Measurements from ENCODE around the gene IFITM1. TPM values are rescaled to one million over a fixed set of nuclear protein-coding genes. Genes with fewer than 3 reads are reported as not detected.

The IFITM1 gene
- total and polyA plus RNA-seq, 9 of the 15 experiments (the other 6 are each of a cell fraction or from before 2014, with no cell fraction given) = 691 to 5,579 (median 974) TPM

DNA sequence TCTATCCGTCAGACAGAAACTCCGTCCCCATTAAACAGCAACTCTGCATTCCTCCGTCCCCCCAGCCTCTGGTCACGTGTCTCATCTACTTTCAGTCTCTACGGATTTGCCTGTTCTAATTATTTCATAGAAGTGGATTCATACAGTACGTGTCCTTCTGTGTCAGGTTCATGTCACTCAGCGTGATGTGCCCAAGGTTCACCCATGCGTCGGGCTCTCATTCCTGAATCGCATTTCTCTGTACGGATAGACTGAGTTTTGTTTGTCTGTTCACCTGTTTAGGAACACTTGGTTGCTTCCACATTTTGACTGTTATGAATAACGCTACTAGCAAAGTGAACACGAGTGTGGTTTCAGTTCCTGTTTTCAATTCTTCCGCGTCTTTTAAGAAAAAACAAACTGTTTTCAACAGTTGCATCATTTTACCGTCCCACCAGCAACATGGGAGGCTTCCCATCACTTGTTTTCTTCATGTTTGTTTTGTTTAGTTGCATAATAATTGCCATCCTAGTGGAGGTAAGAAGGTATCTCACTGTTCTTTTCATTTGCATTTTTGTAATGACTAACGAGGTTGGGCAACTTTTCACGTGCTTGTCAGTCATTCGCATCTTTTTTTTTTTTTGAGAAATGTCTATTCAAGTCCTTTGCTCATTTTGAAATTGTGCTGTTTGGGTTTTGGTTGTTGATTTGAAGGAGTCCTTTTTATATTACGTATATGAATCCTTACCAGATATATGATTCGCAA is 44.5 kb upstream of the IFITM1 start (continued):
- TF ChIP-seq NR2F6 (CRISPR knock-in tag; IDR thresholded peaks at IDR 0.05) = no peak
- TF ChIP-seq, protein P1, sequence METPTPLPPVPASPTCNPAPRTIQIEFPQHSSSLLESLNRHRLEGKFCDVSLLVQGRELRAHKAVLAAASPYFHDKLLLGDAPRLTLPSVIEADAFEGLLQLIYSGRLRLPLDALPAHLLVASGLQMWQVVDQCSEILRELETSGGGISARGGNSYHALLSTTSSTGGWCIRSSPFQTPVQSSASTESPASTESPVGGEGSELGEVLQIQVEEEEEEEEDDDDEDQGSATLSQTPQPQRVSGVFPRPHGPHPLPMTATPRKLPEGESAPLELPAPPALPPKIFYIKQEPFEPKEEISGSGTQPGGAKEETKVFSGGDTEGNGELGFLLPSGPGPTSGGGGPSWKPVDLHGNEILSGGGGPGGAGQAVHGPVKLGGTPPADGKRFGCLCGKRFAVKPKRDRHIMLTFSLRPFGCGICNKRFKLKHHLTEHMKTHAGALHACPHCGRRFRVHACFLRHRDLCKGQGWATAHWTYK (CRISPR knock-in tag; IDR thresholded peaks at IDR 0.05) = no peak
- no peak for TF ChIP-seq PHF20 (IDR thresholded peaks at IDR 0.05; ENCODE audit: partially characterized antibody)
- TF ChIP-seq PTBP1 (IDR thresholded peaks at IDR 0.05; ENCODE audit: low read depth, low read length) = no peak
- TF ChIP-seq HNRNPK (IDR thresholded peaks at IDR 0.05; ENCODE audit: low read depth, low read length, poor library complexity, severe bottlenecking) = no peak
- peak; percentile 21 for TF ChIP-seq MAFK (IDR thresholded peaks at IDR 0.05; ENCODE audit: low read length)
- TF ChIP-seq E2F6 (IDR thresholded peaks at IDR 0.05; ENCODE audit: borderline replicate concordance in 1 of 2, extremely low read depth in 1 of 2, insufficient read depth in 1 of 2, insufficient read length in 1 of 2, low read depth in 1 of 2, low read length in 1 of 2, poor library complexity in 1 of 2, severe bottlenecking in 1 of 2) = peak in 1 of 2 experiments; percentile 18
- TF ChIP-seq, protein P2, sequence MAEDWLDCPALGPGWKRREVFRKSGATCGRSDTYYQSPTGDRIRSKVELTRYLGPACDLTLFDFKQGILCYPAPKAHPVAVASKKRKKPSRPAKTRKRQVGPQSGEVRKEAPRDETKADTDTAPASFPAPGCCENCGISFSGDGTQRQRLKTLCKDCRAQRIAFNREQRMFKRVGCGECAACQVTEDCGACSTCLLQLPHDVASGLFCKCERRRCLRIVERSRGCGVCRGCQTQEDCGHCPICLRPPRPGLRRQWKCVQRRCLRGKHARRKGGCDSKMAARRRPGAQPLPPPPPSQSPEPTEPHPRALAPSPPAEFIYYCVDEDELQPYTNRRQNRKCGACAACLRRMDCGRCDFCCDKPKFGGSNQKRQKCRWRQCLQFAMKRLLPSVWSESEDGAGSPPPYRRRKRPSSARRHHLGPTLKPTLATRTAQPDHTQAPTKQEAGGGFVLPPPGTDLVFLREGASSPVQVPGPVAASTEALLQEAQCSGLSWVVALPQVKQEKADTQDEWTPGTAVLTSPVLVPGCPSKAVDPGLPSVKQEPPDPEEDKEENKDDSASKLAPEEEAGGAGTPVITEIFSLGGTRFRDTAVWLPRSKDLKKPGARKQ (CRISPR knock-in tag; IDR thresholded peaks at IDR 0.05) = no peak
- no peak for TF ChIP-seq MYNN (IDR thresholded peaks at IDR 0.05)
- no peak for TF ChIP-seq MYNN (CRISPR knock-in tag; IDR thresholded peaks at IDR 0.05)
- TF ChIP-seq POLR2H (tag; IDR thresholded peaks at IDR 0.05; ENCODE audit: low read depth) = peak; percentile 94
- TF ChIP-seq ZBTB17 (CRISPR knock-in tag; IDR thresholded peaks at IDR 0.05) = 0 out of 2 replicates have a peak, but pooled peaks have one; percentile 8
- TF ChIP-seq TAF15 (IDR thresholded peaks at IDR 0.05; ENCODE audit: low read depth, low read length) = no peak
- TF ChIP-seq, protein P3, sequence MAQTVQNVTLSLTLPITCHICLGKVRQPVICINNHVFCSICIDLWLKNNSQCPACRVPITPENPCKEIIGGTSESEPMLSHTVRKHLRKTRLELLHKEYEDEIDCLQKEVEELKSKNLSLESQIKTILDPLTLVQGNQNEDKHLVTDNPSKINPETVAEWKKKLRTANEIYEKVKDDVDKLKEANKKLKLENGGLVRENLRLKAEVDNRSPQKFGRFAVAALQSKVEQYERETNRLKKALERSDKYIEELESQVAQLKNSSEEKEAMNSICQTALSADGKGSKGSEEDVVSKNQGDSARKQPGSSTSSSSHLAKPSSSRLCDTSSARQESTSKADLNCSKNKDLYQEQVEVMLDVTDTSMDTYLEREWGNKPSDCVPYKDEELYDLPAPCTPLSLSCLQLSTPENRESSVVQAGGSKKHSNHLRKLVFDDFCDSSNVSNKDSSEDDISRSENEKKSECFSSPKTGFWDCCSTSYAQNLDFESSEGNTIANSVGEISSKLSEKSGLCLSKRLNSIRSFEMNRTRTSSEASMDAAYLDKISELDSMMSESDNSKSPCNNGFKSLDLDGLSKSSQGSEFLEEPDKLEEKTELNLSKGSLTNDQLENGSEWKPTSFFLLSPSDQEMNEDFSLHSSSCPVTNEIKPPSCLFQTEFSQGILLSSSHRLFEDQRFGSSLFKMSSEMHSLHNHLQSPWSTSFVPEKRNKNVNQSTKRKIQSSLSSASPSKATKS (CRISPR knock-in tag; IDR thresholded peaks at IDR 0.05) = 0 out of 2 replicates have a peak, but pooled peaks have one; percentile 11
- peak; percentile 82; the same call in 1 of the 2 replicates for TF ChIP-seq EP300 (IDR thresholded peaks at IDR 0.05; ENCODE audit: low read length)
- TF ChIP-seq OTX1 (CRISPR knock-in tag; IDR thresholded peaks at IDR 0.05) = 0 out of 2 replicates have a peak, but pooled peaks have one; percentile 11
- TF ChIP-seq HINFP (tag; conservative IDR thresholded peaks at IDR 0.05; ENCODE audit: low read depth) = no peak
- TF ChIP-seq ARHGAP35 (IDR thresholded peaks at IDR 0.05; ENCODE audit: partially characterized antibody) = no peak
- TF ChIP-seq ZNF23 (CRISPR knock-in tag; IDR thresholded peaks at IDR 0.05) = no peak
- TF ChIP-seq CAMTA2 (CRISPR knock-in tag; conservative IDR thresholded peaks at IDR 0.05) = no peak

Data from K562 (cell line).